ENCODE data around the gene PCSK2. TPM values are rescaled to one million over a fixed set of nuclear protein-coding genes. Genes with fewer than 3 reads are reported as not detected.
A peak's percentile ranks its signal among the peaks of the same experiment; 100 is the strongest.

Gene PCSK2
- total RNA-seq, 1 experiment from 2014 or later: 245 TPM

- no peak overlapping the region for H3K4me3 ChIP-seq (ENCODE audit: low read depth, low read length, poor library complexity, severe bottlenecking)
- H3K4me1 ChIP-seq (ENCODE audit: insufficient read depth, low read length, poor library complexity, severe bottlenecking): peaks cover 6% of the 10 kb centered on the region
- CTCF ChIA-PET: no interaction called here
- no TSS peak for BruUV-seq (replicated peaks)
- DNase-seq (ENCODE audit: low spot score): peak; percentile 17
- intact Hi-C loops (cut with micrococcal nuclease; ENCODE audit: unreplicated experiment): no loop called here
- no peaks in the 10 kb centered on the region for H3K36me3 ChIP-seq (ENCODE audit: insufficient read depth, low read length, poor library complexity, severe bottlenecking)
- POLR2A ChIA-PET (ENCODE audit: low non-redundant PET): no interaction called here
- H3K27ac ChIP-seq (ENCODE audit: low read depth, low read length, poor library complexity, severe bottlenecking): no peak overlapping the region
- H3K27me3 ChIP-seq (replicated peaks; ENCODE audit: insufficient read depth, low read depth, low read length, poor library complexity): no peaks in the 10 kb centered on the region
- TF ChIP-seq CTCF (conservative IDR thresholded peaks at IDR 0.05; ENCODE audit: low read depth, low read length): no peak
- TF ChIP-seq EZH2 (IDR thresholded peaks at IDR 0.05; ENCODE audit: borderline replicate concordance, low read depth, low read length, poor library complexity, severe bottlenecking): no peak
- no peaks in the 10 kb centered on the region for H3K9me3 ChIP-seq (ENCODE audit: low read depth, low read length, poor library complexity, severe bottlenecking)
Measured at GRCh38 chr20:17202673-17203072, 24.2 kb upstream of the PCSK2 start.

GRCh38 chr20:17205084-17205813 is 21.6 kb upstream of the PCSK2 start:
- H3K27me3 ChIP-seq (replicated peaks; ENCODE audit: insufficient read depth, low read depth, low read length, poor library complexity): no peaks in the 10 kb centered on the region
- H3K4me3 ChIP-seq (ENCODE audit: low read depth, low read length, poor library complexity, severe bottlenecking): no peak overlapping the region
- H3K9me3 ChIP-seq (ENCODE audit: low read depth, low read length, poor library complexity, severe bottlenecking): no peaks in the 10 kb centered on the region
- BruUV-seq (replicated peaks): no TSS peak
- TF ChIP-seq CTCF (conservative IDR thresholded peaks at IDR 0.05; ENCODE audit: low read depth, low read length) (no peak), EZH2 (IDR thresholded peaks at IDR 0.05; ENCODE audit: borderline replicate concordance, low read depth, low read length, poor library complexity, severe bottlenecking) (no peak)
- no peak for DNase-seq (ENCODE audit: low spot score)
- POLR2A ChIA-PET (ENCODE audit: low non-redundant PET): no interaction called here
- peaks cover 6% of the 10 kb centered on the region for H3K4me1 ChIP-seq (ENCODE audit: insufficient read depth, low read length, poor library complexity, severe bottlenecking)
- CTCF ChIA-PET: no interaction called here
- intact Hi-C loops (cut with micrococcal nuclease; ENCODE audit: unreplicated experiment): no loop called here
- H3K36me3 ChIP-seq (ENCODE audit: insufficient read depth, low read length, poor library complexity, severe bottlenecking): no peaks in the 10 kb centered on the region
- H3K27ac ChIP-seq (ENCODE audit: low read depth, low read length, poor library complexity, severe bottlenecking): no peak overlapping the region

GRCh38 chr20:17210387-17210786 is 16.5 kb upstream of the PCSK2 start:
- Histone ChIP-seq H3K27ac (ENCODE audit: low read depth, low read length, poor library complexity, severe bottlenecking) (no peak overlapping the region), H3K4me1 (ENCODE audit: insufficient read depth, low read length, poor library complexity, severe bottlenecking) (peaks cover 5% of the 10 kb centered on the region), H3K36me3 (ENCODE audit: insufficient read depth, low read length, poor library complexity, severe bottlenecking) (no peaks in the 10 kb centered on the region), H3K9me3 (ENCODE audit: low read depth, low read length, poor library complexity, severe bottlenecking) (no peaks in the 10 kb centered on the region), H3K27me3 (replicated peaks; ENCODE audit: insufficient read depth, low read depth, low read length, poor library complexity) (no peaks in the 10 kb centered on the region), H3K4me3 (ENCODE audit: low read depth, low read length, poor library complexity, severe bottlenecking) (no peak overlapping the region)
- TF ChIP-seq CTCF (conservative IDR thresholded peaks at IDR 0.05; ENCODE audit: low read depth, low read length) (no peak), EZH2 (IDR thresholded peaks at IDR 0.05; ENCODE audit: borderline replicate concordance, low read depth, low read length, poor library complexity, severe bottlenecking) (no peak)
- no peak for DNase-seq (ENCODE audit: low spot score)
- intact Hi-C loops (cut with micrococcal nuclease; ENCODE audit: unreplicated experiment): no loop called here
- BruUV-seq (replicated peaks): no TSS peak
- CTCF ChIA-PET: no interaction called here
- POLR2A ChIA-PET (ENCODE audit: low non-redundant PET): no interaction called here

Measured in A673 (cell line).